H9 (cell line): ENCODE measurements around the gene MICAL3. TPM values are rescaled to one million over a fixed set of nuclear protein-coding genes. Genes with fewer than 3 reads are reported as not detected.

Source experiments
- DNase-seq: peaks from one replicate; pipeline ENCODE4 v3.0.0-alpha.2; 2017
- H2AFZ ChIP-seq: one replicate; pipeline ENCODE4 v1.6.1; 2013; ENCODE audit warnings: mild to moderate bottlenecking, low read length, control low read depth, moderate library complexity
- H2AK5ac ChIP-seq: 2 replicates; pipeline ENCODE4 v1.6.1; 2013; ENCODE audit warnings: low read length, control low read depth, mixed read lengths; ENCODE audit not compliant: insufficient read length
- H2BK120ac ChIP-seq: one replicate; pipeline ENCODE4 v1.6.1; 2013; ENCODE audit warnings: low read depth, mild to moderate bottlenecking, low read length, control low read depth, inconsistent platforms; ENCODE audit not compliant: poor library complexity, severe bottlenecking
- H2BK12ac ChIP-seq: 2 replicates; pipeline ENCODE4 v1.6.1; 2013; ENCODE audit warnings: low read length, control low read depth, mixed read lengths, low read depth; ENCODE audit not compliant: insufficient read length
- H2BK15ac ChIP-seq: 2 replicates; pipeline ENCODE4 v1.6.1; 2013; ENCODE audit warnings: low read depth, low read length, control low read depth
- H2BK20ac ChIP-seq: one replicate; pipeline ENCODE4 v1.6.1; 2013; ENCODE audit warnings: low read depth, mild to moderate bottlenecking, low read length, control low read depth, inconsistent platforms; ENCODE audit not compliant: poor library complexity, severe bottlenecking
- H2BK5ac ChIP-seq: 2 replicates; pipeline ENCODE4 v1.6.1; 2013; ENCODE audit warnings: low read length, control low read depth, mixed read lengths; ENCODE audit not compliant: insufficient read length
- H3K14ac ChIP-seq: 2 replicates; pipeline ENCODE4 v1.6.1; 2013; ENCODE audit warnings: low read length, control low read depth; ENCODE audit not compliant: insufficient read depth
- H3K18ac ChIP-seq: 2 replicates; pipeline ENCODE4 v1.6.1; 2013; ENCODE audit warnings: low read depth, mild to moderate bottlenecking, mixed read lengths, low read length, control low read depth; ENCODE audit not compliant: insufficient read length
- H3K23ac ChIP-seq: 2 replicates; pipeline ENCODE4 v1.6.1; 2013; ENCODE audit warnings: low read length, control low read depth, mixed read lengths, low read depth; ENCODE audit not compliant: insufficient read length
- H3K23me2 ChIP-seq: 2 replicates; pipeline ENCODE4 v1.6.1; 2013; ENCODE audit warnings: low read depth, mild to moderate bottlenecking, mixed read lengths, low read length, control low read depth; ENCODE audit not compliant: insufficient read length, poor library complexity, severe bottlenecking
- H3K27ac ChIP-seq: 2 replicates; pipeline ENCODE4 v1.5.1; 2013; ENCODE audit warnings: low read length, control low read depth, mixed read lengths, low read depth; ENCODE audit not compliant: insufficient read length
- H3K27me3 ChIP-seq: 2 replicates; pipeline ENCODE4 v1.6.1; 2013; ENCODE audit warnings: low read length, control low read depth, inconsistent platforms; ENCODE audit not compliant: insufficient read depth
- H3K4ac ChIP-seq: 2 replicates; pipeline ENCODE4 v1.6.1; 2013; ENCODE audit warnings: low read depth, mild to moderate bottlenecking, control low read depth, inconsistent platforms, low read length, moderate library complexity
- H3K4me1 ChIP-seq: 2 replicates; pipeline ENCODE4 v1.6.1; 2013; ENCODE audit warnings: low read length, control low read depth, inconsistent platforms; ENCODE audit not compliant: insufficient read depth
- H3K4me2 ChIP-seq: 2 replicates; pipeline ENCODE4 v1.6.1; 2013; ENCODE audit warnings: low read length, control low read depth, mixed read lengths; ENCODE audit not compliant: insufficient read length, insufficient read depth
- H3K56ac ChIP-seq: 2 replicates; pipeline ENCODE4 v1.6.1; 2013; ENCODE audit warnings: low read depth, mild to moderate bottlenecking, mixed read lengths, low read length, control low read depth; ENCODE audit not compliant: insufficient read length
- H3K79me1 ChIP-seq: 2 replicates; pipeline ENCODE4 v1.6.1; 2013; ENCODE audit warnings: low read depth, mild to moderate bottlenecking, moderate library complexity, low read length, control low read depth, inconsistent platforms; ENCODE audit not compliant: insufficient read depth, poor library complexity, severe bottlenecking
- H3K79me2 ChIP-seq: 2 replicates; pipeline ENCODE4 v1.6.1; 2013; ENCODE audit warnings: low read length, control low read depth, inconsistent platforms; ENCODE audit not compliant: insufficient read depth
- H3K9ac ChIP-seq: 2 replicates; pipeline ENCODE4 v1.6.1; 2013; ENCODE audit warnings: low read length, control low read depth, mixed read lengths; ENCODE audit not compliant: insufficient read length; ENCODE audit errors: extremely low read depth
- H3K9me3 ChIP-seq: one replicate; pipeline ENCODE4 v1.6.1; 2013; ENCODE audit warnings: low read depth, low read length, inconsistent platforms; ENCODE audit not compliant: control insufficient read depth
- H3T11ph ChIP-seq: one replicate; pipeline ENCODE4 v1.6.1; 2013; ENCODE audit warnings: mild to moderate bottlenecking, low read length, control low read depth, inconsistent platforms
- H4K20me1 ChIP-seq: one replicate; pipeline ENCODE4 v1.6.1; 2013; ENCODE audit not compliant: control insufficient read depth, insufficient read length, insufficient read depth
- H4K5ac ChIP-seq: 2 replicates; pipeline ENCODE4 v1.6.1; 2013; ENCODE audit warnings: low read depth, mild to moderate bottlenecking, mixed read lengths, low read length, control low read depth; ENCODE audit not compliant: insufficient read length
- H4K8ac ChIP-seq: replicated peaks from 2 replicates; pipeline ENCODE4 v1.6.1; 2013; ENCODE audit warnings: low read length, control low read depth, mixed read lengths, low read depth; ENCODE audit not compliant: insufficient read length
- H4K91ac ChIP-seq: 2 replicates; pipeline ENCODE4 v1.6.1; 2013; ENCODE audit warnings: low read depth, mild to moderate bottlenecking, moderate library complexity, mixed read lengths, low read length, control low read depth; ENCODE audit not compliant: insufficient read length
- H3K27ac Mint-ChIP-seq, 3 experiments: 2 replicates in 2 of 3; 3 replicates in 1 of 3; pipeline ENCODE4 v1.8.0; 2020 to 2021; ENCODE audit warnings: mixed read lengths in 3 of 3, mild to moderate bottlenecking in 1 of 3, moderate library complexity in 1 of 3
- H3K27me3 Mint-ChIP-seq: 2 replicates; pipeline ENCODE4 v1.8.0; 2021; ENCODE audit warnings: low read depth, mild to moderate bottlenecking, moderate library complexity, mixed read lengths
- H3K36me3 Mint-ChIP-seq, 3 experiments: 2 replicates in 2 of 3; 3 replicates in 1 of 3; pipeline ENCODE4 v1.8.0; 2020 to 2021; ENCODE audit warnings: low read depth in 3 of 3, mixed read lengths in 3 of 3; ENCODE audit not compliant: insufficient read depth in 1 of 3
- H3K4me1 Mint-ChIP-seq, 2 experiments: 2 replicates each; pipeline ENCODE4 v1.8.0; 2020; ENCODE audit warnings: mixed read lengths in 2 of 2
- H3K4me3 Mint-ChIP-seq, 2 experiments: 2 replicates in 1 of 2; 3 replicates in 1 of 2; pipeline ENCODE4 v1.8.0; 2020 to 2021; ENCODE audit warnings: mild to moderate bottlenecking in 2 of 2, mixed read lengths in 2 of 2, moderate library complexity in 1 of 2
- H3K9me3 Mint-ChIP-seq, 2 experiments: 2 replicates in 1 of 2; 3 replicates in 1 of 2; pipeline ENCODE4 v1.8.0; 2020; ENCODE audit warnings: mild to moderate bottlenecking in 2 of 2, mixed read lengths in 2 of 2, moderate library complexity in 1 of 2
- WGBS: extraction: QIAGEN DNeasy Blood & Tissue Kit; methylation state at CpG from one replicate; pipeline ENCODE4 v1.1.7; 2013; ENCODE audit warnings: missing lambda C conversion rate, low lambda C conversion rate, mixed read lengths; ENCODE audit not compliant: insufficient read length; ENCODE audit errors: extremely low coverage; 5-methylcytosine and 5-hydroxymethylcytosine counted together
- total RNA-seq: library from RNA; stranded (reverse); gene quantifications from 2 replicates; pipeline ENCODE4 v1.2.1, GENCODE V29; 2021
- TF ChIP-seq, protein P1 (sequence below): fragments of 200-600 bp; sonication (generic); conservative IDR thresholded peaks from 3 replicates; pipeline ENCODE4 v1.8.0; 2021; ENCODE audit warnings: antibody characterized with exemption, mild to moderate bottlenecking

MICAL3 gene
- total RNA-seq, 1 experiment from 2014 or later: 50.2 TPM

GRCh38 chr22:17950651-17951214 is 73.6 kb downstream of the MICAL3 start:
- Histone ChIP-seq H3K4me1 (peaks cover 10% of the 10 kb centered on the region; the same call in 1 of the 2 replicates), H3K27me3 (no peaks in the 10 kb centered on the region), H3K79me2 (peaks cover 7% of the 10 kb centered on the region; the same call in 1 of the 2 replicates), H3K4me2 (no peak overlapping the region), H4K20me1 (no peaks in the 10 kb centered on the region), H4K91ac (no peak overlapping the region), H3K56ac (no peak overlapping the region), H3K79me1 (no peaks in the 10 kb centered on the region), H2AFZ (no peak overlapping the region), H3K23me2 (no peaks in the 10 kb centered on the region), H2BK15ac (no peak overlapping the region), H3K9ac (no peak overlapping the region), H2BK5ac (no peak overlapping the region), H3T11ph (no peak overlapping the region), H3K4ac (no peak overlapping the region), H2BK12ac (no peak overlapping the region), H3K14ac (no peak overlapping the region), H2BK120ac (no peak overlapping the region), H3K9me3 (no peaks in the 10 kb centered on the region), H3K18ac (no peak overlapping the region), H4K5ac (no peak overlapping the region), H3K23ac (no peak overlapping the region), H3K27ac (no peak overlapping the region), H4K8ac (no peak overlapping the region), H2AK5ac (no peak overlapping the region), H2BK20ac (no peak overlapping the region)
- WGBS: no CpG with 5 or more reads among the region's 10 CpGs
- H3K27me3 Mint-ChIP-seq: no peaks in the 10 kb centered on the region
- H3K36me3 Mint-ChIP-seq: no peaks in the 10 kb centered on the region
- no peak overlapping the region; a peak in 1 of 5 replicates for H3K4me3 Mint-ChIP-seq
- H3K9me3 Mint-ChIP-seq: no peaks in the 10 kb centered on the region
- DNase-seq: no peak
- H3K27ac Mint-ChIP-seq: peak overlapping the region in 1 of 3 experiments; percentile 35; a peak in 1 of 7 replicates
- TF ChIP-seq, protein P1, sequence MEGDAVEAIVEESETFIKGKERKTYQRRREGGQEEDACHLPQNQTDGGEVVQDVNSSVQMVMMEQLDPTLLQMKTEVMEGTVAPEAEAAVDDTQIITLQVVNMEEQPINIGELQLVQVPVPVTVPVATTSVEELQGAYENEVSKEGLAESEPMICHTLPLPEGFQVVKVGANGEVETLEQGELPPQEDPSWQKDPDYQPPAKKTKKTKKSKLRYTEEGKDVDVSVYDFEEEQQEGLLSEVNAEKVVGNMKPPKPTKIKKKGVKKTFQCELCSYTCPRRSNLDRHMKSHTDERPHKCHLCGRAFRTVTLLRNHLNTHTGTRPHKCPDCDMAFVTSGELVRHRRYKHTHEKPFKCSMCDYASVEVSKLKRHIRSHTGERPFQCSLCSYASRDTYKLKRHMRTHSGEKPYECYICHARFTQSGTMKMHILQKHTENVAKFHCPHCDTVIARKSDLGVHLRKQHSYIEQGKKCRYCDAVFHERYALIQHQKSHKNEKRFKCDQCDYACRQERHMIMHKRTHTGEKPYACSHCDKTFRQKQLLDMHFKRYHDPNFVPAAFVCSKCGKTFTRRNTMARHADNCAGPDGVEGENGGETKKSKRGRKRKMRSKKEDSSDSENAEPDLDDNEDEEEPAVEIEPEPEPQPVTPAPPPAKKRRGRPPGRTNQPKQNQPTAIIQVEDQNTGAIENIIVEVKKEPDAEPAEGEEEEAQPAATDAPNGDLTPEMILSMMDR: no peak
- peaks cover 37 to 61% of the 10 kb centered on the region in 2 experiments for H3K4me1 Mint-ChIP-seq
